HG03039 (cell line): ENCODE data around the gene KRTAP6-1.

Experiments
- ATAC-seq: cut with Tn5 transposase; IDR thresholded peaks from one replicate; pipeline ENCODE4 v1.9.1; 2021; ENCODE audit warnings: mild to moderate bottlenecking, moderate library complexity; ENCODE audit not compliant: unreplicated experiment

KRTAP6-1 gene

DNA sequence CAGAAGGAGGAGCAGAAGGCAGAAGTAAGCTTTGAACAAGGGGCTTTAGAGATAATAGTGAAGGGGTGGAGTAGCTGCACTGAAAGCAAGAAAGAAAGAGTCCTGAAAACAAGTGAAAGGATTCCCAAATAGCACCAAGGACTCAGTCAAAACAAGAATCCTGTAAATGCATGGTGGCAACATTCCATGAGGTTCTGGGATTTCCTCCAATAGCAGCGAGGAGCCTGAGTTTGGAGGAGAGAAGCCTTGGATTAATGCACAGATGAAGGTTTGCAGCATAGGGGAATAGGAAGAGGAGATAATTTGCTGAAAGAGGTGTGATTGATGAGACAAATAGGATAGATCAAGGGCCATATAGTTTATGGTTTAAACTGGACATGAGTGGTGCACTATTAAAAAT lies 34.4 kb downstream of the KRTAP6-1 start:
- ATAC-seq = no peak

DNA sequence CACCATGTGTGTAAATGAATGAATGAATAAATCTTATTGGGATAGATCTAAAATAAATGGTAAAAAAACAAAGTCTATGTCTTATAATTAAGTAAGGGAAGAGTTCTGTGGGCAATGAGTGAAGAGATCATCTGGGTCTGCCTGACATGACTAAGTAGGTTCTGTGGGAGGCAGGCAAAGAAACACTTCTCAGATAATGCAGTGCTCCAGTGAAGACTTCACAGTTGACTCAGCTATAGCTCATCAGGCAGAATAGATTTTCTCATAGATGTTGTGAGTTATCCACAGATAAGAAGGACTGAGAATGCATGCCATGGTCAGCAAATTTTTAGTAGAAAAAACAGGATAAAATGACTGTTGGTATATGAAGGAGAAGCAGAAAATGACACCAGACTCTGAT lies 36.0 kb downstream of the KRTAP6-1 start:
- ATAC-seq = no peak

DNA sequence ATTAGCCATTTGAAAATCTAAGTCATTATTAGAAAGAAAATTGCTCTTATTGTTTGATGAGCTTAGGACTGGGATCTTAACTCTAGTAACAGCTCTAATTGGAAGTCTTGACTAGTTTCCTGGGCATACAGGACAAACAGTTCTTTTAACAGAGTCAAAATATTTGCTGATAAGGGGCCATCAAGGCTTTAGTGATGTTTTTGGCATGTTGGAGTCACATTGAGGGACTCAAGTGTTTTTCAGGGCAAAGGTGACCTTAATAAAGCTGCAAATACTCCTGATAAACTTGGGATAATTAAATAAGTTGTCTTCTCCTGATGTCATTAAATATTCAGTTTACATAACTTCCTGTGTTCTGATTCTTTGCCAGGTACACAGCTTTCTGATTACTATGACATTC lies 46.1 kb downstream of the KRTAP6-1 start:
- ATAC-seq = no peak

DNA sequence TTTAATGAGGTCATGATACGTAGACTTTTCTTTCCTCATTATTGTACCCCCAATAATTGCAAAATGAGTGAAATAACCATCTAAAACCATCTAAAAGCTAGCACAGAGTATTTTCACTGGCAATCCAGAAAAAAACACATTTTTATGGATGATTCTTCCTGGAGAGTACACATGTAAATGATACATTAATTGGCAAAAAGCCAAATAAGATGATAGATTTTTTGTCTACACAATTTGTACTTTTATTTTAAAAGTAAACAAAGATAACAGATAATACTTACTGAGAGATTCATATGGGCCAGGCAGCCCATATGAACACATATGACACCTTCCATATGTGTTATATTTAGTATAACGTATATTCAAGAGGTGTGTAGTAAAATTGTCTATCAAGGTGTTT lies 50.1 kb downstream of the KRTAP6-1 start:
- ATAC-seq = no peak
